HEK293T (cell line): Measurements from ENCODE around the gene FILIP1.

Experiments
- ARNT ChIP-seq: fragments of 450-650 bp; IDR thresholded peaks from 2 replicates; pipeline ENCODE4 v1.6.1; 2017; ENCODE audit warnings: mild to moderate bottlenecking
- BHLHE40 ChIP-seq: fragments of 450-650 bp; IDR thresholded peaks from 2 replicates; pipeline ENCODE4 v1.6.1; 2016; ENCODE audit warnings: mild to moderate bottlenecking, moderate library complexity, borderline replicate concordance
- ELF4 ChIP-seq: fragments of 450-650 bp; IDR thresholded peaks from 2 replicates; pipeline ENCODE4 v1.6.1; 2017; ENCODE audit warnings: antibody characterized with exemption
- FOXA1 ChIP-seq: fragments of 450-650 bp; IDR thresholded peaks from 2 replicates; pipeline ENCODE4 v1.6.1; 2016; ENCODE audit warnings: mild to moderate bottlenecking
- FOXM1 ChIP-seq: fragments of 450-650 bp; IDR thresholded peaks from 2 replicates; pipeline ENCODE4 v1.6.1; 2017; ENCODE audit warnings: mild to moderate bottlenecking, borderline replicate concordance
- L3MBTL2 ChIP-seq: fragments of 450-650 bp; conservative IDR thresholded peaks from 2 replicates; pipeline ENCODE4 v1.6.1; 2016; ENCODE audit warnings: mild to moderate bottlenecking
- SP1 ChIP-seq: fragments of 450-650 bp; IDR thresholded peaks from 2 replicates; pipeline ENCODE4 v1.6.1; 2017
- SUZ12 ChIP-seq: fragments of 450-650 bp; IDR thresholded peaks from 2 replicates; pipeline ENCODE4 v1.6.1; 2016; ENCODE audit warnings: mild to moderate bottlenecking
- TARDBP ChIP-seq: fragments of 450-650 bp; IDR thresholded peaks from 2 replicates; pipeline ENCODE4 v1.6.1; 2016
- ZNF384 ChIP-seq: fragments of 450-650 bp; IDR thresholded peaks from 2 replicates; pipeline ENCODE4 v1.6.1; 2016
- TF ChIP-seq, protein P1 (sequence below): fragments of 450-650 bp; IDR thresholded peaks from 2 replicates; pipeline ENCODE4 v1.6.1; 2016

DNA sequence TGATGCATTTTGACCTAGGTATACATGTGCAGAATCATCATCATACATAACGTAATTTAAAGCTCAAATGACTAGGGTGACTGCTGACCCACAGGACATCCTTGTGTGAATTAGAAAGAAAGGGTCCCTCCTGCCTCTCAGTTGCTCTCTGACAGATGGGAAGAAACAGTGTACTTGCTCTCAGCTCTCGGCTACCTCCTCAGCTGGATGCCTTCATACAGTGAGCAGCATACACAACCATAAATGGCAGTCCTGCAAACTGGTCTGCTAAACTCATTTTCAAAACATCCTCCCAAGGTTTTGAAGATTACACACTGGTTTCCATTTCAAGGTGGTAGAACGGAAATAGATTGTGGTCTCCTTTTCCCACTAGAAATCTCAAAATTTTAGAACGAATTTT is 26.3 kb downstream of the FILIP1 start:
- TF ChIP-seq FOXA1 (no peak), TARDBP (no peak), ZNF384 (no peak), L3MBTL2 (no peak), FOXM1 (no peak), BHLHE40 (no peak), SP1 (no peak), SUZ12 (no peak), ELF4 (no peak), ARNT (no peak)
- TF ChIP-seq, protein P1, sequence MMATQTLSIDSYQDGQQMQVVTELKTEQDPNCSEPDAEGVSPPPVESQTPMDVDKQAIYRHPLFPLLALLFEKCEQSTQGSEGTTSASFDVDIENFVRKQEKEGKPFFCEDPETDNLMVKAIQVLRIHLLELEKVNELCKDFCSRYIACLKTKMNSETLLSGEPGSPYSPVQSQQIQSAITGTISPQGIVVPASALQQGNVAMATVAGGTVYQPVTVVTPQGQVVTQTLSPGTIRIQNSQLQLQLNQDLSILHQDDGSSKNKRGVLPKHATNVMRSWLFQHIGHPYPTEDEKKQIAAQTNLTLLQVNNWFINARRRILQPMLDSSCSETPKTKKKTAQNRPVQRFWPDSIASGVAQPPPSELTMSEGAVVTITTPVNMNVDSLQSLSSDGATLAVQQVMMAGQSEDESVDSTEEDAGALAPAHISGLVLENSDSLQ: no peak
